Measurements from ENCODE around the gene FGD3.
A peak's percentile ranks its signal among the peaks of the same experiment; 100 is the strongest.
"Not testable (repeated sequence)": the region's sequence is repeated elsewhere in the genome, so short reads cannot be mapped to it uniquely, and the experiment has no call there.

Gene FGD3, protein sequence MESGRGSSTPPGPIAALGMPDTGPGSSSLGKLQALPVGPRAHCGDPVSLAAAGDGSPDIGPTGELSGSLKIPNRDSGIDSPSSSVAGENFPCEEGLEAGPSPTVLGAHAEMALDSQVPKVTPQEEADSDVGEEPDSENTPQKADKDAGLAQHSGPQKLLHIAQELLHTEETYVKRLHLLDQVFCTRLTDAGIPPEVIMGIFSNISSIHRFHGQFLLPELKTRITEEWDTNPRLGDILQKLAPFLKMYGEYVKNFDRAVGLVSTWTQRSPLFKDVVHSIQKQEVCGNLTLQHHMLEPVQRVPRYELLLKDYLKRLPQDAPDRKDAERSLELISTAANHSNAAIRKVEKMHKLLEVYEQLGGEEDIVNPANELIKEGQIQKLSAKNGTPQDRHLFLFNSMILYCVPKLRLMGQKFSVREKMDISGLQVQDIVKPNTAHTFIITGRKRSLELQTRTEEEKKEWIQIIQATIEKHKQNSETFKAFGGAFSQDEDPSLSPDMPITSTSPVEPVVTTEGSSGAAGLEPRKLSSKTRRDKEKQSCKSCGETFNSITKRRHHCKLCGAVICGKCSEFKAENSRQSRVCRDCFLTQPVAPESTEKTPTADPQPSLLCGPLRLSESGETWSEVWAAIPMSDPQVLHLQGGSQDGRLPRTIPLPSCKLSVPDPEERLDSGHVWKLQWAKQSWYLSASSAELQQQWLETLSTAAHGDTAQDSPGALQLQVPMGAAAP

DNA sequence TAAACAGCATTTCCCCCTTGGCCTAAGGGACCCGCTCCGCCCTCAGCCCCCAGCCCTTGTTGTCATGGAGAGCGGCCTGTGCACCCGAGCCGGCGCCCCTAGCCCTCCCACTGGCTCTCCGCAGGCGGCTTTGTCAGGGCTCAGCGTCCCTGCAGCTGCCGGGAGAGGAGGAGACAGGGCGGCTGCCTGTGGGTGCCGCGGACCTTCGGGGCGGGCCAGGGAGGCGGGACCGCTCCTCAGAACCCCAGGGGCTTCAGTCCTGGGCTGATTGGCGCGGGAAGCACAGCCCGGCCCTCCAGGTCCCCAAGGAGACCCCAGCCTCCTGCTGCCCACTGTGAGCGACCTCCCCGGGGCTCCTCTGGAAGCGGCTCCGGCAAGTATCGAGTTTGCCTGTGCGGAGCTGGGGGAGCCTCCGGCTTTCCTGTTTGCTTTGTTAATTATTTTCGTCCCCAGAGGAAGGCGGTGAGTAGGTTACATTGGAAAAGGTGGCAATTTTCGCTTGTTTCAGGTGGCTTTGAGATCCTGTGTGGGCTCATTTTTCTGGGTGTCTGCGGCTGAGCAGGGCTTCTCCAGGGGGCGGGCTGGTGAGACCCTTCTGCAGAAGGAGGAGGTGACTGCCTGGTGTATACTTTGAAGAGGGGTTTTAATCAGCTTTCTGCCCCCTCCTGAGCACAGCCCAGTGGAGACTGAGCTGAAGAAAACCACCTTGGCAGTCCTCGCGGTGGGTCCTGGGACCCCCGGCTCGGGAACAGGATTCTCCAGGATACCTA is at the start of gene FGD3:
Gene FGD3 (plus strand): TSS at position 256 of the 770 bp plus-strand sequence. CDS start 28,734 bp downstream, outside the sequence.
- DNase-seq, result peak; percentile 58

DNA sequence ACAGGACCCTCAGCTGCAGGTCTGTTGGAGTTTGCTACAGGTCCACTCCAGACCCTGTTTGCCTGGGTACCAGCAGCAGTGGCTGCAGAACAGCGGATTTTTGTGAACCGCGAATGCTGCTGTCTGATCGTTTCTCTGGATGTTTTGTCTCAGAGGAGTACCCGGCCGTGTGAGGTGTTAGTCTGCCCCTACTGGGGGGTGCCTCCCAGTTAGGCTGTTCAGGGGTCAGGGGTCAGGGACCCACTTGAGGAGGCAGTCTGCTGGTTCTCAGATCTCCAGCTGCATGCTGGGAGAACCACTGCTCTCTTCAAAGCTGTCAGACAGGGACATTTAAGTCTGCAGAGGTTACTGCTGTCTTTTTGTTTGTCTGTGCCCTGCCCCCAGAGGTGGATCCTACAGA is 42.2 kb upstream of the FGD3 start:
- not testable (repeated sequence) for DNase-seq

DNA sequence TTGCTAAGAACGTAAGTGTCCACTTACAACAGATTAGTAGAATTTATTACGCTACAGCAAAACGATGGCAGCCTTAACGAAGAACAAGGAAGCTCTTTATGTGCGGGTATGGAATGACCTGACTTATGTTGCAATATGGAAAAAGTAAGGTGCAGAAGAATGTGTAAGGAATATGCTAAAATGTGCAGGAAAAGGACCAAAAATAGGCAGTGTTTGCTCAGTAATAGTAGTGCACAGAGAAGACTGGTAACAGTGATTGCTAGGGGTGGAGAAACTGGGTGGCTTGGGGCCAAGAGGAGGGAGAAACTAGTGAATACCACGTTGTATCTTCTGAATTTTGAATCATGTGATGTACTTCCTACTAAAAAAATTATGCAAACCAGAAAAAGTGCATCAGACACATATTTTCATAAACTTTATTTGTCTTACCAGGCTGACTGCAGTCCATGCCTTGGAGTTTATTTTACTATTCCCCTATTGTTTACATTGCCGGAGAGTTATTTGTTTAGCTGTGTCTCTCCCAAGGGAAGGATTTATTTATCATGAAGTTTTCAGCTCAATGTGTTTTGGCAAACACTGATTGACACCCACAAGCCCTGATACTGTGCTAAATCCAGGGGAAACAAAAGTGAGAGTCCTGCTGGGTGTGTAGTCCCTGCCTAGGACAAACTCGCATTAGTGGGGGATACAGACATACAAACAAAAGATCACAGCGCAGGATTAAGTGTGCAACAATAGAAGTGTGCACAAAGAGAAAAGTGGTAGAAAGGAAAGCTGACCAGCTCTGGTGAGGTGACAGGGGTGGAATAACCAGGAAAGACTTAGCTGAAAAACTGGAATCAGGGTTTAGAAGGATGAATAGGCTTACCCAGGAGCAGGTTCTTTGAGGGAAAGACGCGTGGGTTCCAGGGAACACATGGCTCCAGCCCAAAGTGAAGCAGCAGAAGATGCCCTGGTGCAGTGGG is 35.5 kb upstream of the FGD3 start:
- peak; percentile 77 for DNase-seq

DNA sequence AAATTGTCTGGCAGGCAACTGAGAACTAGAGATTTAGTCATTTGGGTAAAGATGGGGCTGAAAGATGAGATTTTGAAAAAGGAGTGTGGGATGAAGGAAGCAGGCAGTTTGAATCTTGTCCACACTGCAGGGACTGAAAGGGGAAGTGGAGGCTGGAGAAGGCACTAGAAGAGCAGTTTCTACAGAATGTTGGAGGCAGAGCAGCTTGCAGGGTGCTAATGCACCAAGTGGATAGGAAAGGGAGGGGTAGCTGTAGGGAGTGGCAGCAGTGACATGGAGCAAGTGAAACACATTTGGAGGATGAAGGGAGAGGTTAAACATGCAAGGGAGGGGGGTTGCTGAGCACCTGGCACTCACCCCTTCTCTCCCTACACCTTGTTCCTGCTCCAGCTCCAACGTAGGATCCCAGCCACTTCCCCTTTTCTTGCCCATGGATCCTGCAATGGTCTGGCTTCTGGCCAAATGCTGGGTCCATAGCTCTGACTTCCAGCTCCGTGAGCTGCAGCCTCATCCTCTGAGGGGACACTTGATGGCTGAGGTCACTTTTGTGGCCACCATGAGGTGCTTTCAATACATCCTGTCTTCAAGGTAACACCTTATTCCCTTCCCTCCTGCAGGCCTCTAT is 30.0 kb upstream of the FGD3 start:
- no peak for DNase-seq

DNA sequence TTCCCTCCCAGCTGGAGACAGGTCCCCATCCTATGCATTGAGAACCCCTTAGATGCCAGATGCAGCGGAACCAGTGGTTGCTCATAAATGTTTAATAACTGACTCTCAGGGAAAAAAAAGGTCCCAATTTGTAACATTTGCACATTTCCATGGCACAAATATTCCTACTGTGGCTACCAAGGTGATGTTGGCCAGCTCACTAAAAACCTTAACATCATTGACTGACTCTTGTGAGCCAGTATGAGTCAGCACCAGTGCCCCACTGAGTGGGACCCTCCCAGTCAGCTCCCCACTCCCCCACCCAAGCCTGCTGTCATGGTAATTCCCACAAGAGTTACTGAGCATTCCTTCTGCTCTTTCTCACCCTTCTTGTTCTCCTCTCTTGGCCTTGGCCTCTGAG is 26.9 kb upstream of the FGD3 start:
- DNase-seq, result no peak

DNA sequence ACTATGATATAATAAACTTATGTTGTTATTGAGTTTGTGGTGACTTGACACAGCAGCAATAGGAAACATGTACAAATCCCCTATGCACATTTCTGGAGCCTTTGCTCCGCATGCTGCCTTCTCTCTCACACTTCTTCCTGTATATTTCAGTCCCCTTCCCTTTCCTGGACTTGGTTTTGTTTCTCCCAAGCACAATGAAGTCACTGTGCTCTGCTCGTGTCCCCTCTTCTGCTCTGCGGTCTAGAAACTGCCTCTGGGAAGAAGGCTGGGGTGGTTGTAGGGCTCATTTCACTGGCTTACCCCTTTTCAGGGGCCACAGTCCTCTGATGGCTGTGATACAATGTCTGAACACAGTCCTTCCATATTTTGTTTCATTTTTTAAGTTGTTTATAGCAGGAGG is 15.7 kb upstream of the FGD3 start:
- DNase-seq, result no peak

DNA sequence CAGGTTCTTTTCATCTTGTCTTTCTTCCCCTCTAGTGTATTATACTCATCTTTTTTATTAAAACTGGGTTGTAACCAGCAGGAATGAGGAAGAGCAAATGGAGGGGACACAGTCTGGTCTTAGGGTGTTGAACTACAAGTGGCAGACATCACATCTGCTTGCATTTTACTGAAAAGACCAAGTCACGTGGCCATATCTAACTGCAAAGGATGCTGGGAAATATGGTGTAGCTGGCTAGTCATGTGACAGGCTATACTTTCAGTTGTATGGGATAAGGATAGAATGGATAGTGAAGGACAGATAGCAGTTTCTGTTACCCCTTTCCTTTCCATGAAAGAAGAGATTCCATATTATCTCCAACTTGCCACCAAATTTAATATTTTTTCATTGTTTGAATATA is 13.0 kb upstream of the FGD3 start:
- no peak for DNase-seq

DNA sequence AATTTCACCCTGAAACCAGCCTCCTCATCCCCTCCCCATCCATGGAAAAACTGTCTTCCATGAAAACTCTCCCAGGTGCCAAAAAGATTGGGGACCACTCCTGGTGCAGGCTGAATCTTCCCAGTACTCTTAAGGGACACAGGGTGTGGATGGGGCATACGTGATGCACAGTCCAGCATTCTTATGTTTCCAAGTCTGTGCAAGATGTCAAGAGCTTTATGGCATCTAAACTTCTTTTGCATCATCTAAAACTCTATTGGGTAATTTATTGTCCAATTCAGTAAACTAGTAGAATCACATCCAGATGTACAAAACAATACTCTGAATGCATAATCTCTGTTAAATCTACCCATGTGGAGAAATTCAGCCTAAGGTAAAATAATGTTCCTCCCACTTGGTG is 9.3 kb upstream of the FGD3 start:
- DNase-seq, result no peak

DNA sequence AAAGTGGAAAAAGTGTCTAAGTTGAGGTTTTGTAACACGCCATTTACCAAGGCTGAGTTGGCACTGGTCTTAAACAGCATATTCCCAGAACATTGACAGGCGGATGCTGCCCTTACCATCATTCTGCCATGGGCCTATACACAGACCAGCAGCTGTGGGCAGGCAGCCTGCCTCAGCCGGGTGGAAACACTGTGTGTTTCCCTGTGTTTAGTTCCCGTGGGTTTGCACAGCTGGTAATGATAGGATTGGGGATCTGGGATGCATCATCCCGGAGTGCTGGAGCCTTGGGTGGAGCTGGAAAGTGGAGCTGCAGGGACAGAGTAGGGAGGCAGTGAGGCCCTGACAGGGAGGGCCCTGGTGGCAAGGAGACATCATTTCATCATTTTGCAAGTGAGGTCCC is 5.5 kb upstream of the FGD3 start:
- DNase-seq, result peak; percentile 76

DNA sequence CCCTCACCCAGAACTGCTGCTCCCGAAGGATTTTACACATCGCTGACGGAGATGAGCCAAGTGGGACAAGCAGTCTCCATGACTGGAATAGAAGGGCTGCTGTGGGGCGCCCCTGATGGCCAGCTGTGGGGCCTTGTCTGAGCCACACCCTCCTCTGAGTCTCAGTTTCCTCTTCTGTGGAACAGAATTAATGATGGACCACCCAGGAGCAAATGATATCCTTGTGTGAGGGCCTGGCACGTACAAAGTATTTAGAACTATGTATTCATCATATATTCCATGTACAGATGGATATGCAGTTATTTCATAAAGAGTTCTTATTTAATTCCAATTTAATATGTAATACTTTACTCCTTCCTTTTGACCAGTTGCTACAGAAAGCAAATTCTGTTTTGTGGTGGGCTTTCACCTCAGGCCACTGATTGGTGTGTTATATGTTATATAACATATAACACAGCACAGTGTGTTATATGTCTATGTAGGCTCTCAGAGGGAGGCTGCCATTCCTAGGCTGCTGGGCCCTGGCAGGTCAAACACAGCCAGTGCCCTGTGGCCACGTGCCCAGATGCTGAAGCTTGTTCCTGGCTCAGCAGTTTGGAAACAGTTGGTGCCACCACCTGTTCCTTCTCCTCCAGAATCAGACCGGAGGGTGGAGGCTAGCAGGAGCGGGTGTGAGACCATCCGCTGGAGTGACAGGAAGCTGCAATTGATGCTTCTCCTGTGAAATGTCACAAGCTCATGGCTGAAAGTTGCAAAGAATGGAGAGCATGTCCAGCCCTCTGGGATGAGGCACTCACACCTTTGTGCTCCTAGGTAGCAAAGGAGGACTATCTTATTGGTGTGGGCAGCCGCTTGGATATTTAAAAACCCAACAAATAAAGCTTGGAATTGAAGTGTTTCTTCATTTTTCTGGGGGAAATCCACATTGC is 4.4 kb upstream of the FGD3 start:
- peak; percentile 62 for DNase-seq

DNA sequence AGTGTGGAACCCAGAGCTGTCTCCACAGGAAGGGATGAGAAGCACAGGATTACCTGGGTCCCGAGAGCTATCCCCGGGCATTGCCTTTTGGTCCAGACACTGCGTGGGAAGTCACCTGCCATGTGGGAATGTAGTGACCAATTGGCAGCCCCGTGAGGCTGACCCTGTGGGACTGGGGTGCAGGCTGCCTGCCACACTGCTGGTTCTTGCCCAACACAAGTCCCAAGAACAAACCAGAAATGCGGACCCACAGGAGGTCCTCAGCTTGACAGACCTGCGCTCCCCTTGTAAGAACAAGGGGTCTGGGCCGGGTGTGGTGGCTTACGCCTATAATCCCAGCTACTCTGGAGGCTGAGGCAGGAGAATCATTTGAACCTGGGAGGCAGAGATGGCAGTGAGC is 2.4 kb upstream of the FGD3 start:
- DNase-seq, result no peak

DNA sequence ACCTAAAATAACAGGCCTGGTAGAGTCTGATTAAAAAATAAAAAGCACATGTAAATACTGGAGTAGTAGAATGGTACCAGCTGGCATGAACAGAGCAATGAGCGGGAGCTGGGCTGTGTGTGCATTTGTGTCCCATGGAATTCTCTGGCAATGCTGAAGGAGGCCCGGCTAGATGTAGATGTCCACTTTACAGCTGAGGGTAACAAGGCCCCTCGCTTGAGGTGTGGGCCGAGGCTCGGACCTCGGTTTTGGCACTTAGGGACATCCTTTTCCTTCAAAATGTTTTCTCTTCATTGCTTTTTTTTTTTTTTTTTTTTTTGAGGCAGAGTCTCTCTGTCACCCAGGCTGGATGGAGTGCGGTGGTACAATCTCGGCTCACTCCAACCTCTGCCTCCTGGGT is 1.5 kb upstream of the FGD3 start:
- no peak for DNase-seq

DNA sequence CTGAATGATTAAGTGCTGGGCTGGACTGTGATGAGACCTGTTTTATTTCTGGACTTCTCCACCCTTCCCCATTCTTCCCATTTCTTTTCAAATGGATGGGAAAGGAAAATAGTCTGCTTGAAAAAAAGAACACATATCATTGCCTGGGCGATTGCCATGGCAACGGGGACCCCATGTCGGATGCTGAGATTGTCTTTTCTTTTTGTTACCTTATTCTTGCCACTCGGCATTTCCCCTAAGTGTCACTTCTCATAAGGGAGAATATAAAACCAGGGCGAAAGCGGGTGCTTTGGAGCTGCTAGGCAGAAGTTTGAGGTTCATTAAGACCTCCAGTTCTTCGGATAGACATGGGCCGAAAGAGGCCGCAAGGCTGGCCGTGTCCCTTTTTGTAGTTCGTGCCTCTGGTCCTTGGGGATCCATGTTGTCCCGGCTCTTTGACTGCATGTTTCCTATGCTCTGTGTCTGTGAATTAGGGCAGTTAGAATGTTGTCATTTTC is 763 bp downstream of the FGD3 start:
- DNase-seq, result no peak

DNA sequence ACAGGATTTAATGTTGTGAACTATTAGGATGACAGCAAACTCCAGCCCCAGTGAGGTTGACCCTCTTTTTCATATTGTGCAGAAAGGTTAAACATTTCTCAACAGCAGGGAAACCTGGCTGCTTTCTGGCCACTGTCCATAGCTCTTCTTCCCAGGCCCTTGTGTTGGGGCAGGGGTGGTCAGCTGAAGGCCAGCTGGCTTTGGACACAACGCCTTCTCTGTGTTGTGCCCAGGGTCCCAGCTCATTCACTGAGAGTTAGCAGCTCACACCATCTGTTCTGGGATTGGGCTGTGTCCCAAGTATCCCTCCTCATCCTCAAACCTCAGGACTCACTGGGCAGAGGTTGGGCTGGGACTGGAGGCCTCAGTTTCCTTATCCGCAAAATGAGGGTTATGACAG is 1.3 kb downstream of the FGD3 start:
- no peak for DNase-seq

DNA sequence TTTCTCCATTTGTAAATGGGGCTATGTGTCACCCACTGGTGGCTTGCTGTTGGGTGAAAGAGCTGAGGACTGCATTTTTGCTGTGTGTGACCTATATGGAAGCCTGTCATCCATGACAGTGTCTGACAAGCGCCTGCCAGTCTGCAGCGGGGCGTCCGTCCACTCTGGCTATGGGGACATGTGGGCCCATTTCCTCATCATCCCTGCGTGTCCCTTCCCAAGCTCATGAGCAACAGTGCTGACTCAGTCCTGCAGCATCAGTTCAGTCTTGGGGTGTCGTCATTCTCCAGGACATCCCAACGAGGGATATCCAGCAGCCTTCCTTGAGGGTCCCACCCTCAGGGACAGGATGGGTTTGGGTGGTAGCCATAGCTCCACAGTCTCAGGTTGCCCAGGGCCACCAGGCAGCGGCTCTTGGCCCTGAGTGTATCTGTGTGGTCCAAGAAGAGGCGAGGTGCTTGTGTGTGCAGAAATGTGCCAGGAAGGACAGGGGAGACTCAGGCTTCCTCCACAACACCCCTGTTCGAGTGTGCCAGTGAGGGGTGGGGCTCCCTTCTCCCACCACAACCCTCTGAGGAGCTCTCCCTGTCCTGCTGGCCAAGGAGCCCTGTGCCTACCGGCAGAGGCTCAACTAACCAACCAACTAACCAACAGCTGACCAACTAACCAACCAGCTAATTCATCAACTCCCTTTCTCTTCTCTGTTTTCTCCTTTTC is 2.1 kb downstream of the FGD3 start:
- DNase-seq, result no peak

DNA sequence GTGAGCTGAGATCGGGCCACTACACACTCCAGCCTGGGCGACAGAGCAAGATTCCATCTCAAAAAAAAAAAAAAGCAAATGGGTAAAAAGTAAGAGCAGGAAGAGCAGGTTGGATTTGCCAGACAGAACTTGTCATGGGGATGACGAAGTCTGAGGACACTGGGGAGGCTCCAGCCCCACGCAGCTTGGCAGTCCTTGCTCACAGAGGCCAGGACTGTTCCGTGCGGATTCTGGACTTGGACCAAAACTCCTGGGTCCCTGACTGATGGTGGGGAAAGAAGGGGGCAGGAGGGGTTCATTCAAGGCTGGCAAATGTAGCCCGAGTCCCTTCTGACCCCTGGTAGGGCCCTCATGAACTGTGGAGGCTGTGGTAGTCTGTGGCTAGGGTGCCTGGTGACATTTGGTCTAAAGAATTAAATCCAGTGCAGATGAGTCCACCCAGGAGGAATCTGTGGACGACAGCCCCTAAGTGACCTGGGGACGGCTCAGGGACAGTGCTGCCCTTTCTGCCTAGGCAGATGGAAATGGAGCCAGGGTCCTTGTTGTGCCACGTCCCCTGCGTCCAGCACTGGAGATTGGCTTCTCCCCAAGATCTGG is 3.1 kb downstream of the FGD3 start:
- no peak for DNase-seq

DNA sequence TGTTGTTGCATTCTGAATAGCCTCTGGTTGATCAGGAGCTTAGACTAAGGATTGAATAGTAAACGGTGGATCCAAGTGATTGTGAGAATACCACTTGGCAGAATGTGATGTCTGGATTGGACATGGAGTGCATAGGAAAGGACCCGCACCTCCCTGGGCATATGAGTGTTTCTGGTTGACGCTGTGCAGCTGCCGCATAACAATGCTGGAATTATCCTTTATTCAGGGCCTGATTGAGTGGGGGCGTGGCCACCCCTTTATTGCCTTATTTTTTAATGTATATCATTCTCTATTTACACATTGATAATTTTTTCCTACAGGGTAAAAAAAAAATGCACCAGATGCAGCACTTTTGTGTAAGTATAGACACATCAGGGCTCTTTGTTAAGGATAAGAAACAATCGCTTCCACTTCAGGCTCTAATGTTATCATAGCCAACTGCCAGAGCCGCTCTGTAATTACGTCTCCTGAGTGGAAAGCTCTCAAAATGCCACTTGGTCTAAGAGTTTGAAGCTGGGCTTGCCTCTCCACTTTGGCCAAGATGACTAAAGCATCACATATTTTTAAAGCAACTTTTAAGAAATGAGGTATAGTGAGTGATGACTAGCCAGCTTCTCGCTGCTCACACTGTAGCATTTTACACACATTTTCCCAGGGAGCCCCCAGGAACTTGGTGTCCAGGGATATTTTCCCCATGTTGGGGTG is 5.7 kb downstream of the FGD3 start:
- DNase-seq, result no peak

DNA sequence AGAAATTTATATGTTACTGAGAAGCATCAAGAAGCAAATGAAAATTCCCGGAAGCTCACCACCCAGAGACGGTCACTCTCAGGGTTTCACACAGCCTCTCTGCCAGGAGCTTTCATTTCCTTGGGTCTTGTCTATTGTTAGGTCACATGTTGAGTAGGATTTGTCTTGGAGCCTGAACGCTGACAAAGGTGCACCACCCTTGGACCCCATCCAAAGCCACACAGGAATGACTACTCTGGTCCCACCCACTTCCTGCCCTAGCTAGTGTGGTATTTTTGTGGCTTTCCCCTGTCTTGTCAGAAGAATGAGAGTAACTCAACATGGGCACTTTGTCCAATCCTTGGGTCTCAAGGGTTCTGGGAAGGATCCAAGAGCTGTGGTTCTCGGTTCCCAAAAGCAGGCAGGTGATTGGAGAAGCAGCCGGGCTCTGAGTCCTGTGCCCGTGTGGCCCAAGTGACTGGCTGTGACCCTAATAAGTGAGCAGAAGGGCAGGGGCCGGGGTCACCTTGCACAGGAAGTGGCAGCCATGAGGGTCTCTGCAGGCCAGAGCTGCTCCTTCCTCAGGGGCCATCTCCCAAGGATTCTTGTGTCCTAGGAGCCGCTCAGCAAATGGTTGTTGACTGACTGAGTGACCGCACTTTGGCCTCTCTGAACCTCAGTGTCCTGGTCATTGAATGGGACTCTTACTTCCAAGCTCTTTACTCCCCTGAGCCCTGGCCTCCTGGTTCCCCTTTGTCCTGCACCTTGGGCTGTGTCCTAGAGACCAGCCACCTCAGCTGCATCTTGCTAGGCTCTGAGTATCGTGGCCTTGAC is 6.9 kb downstream of the FGD3 start:
- DNase-seq, result no peak

Data from left hindlimb (tissue), 1 donor.